GM19035 (cell line): ENCODE data around the gene ADRB2.

Experiments used
- ATAC-seq: cut with Tn5 transposase; IDR thresholded peaks from one replicate; pipeline ENCODE4 v1.9.1; 2021; ENCODE audit not compliant: unreplicated experiment

ADRB2 gene

GRCh38 chr5:148804393-148804792, 22.0 kb upstream of the ADRB2 start:
- no peak for ATAC-seq

- peak; percentile 22 for ATAC-seq
Observed at GRCh38 chr5:148805326-148806290, 20.8 kb upstream of the ADRB2 start.

- ATAC-seq: no peak
Observed at GRCh38 chr5:148806520-148806931, 19.9 kb upstream of the ADRB2 start.

GRCh38 chr5:148807851-148808250, 18.6 kb upstream of the ADRB2 start:
- ATAC-seq: no peak

GRCh38 chr5:148808864-148809642, 17.4 kb upstream of the ADRB2 start:
- ATAC-seq: peak; percentile 70

GRCh38 chr5:148809781-148810524, 16.5 kb upstream of the ADRB2 start:
- no peak for ATAC-seq

GRCh38 chr5:148810823-148811222, 15.6 kb upstream of the ADRB2 start:
- no peak for ATAC-seq

- ATAC-seq: no peak
Observed at GRCh38 chr5:148811756-148812155, 14.7 kb upstream of the ADRB2 start.

GRCh38 chr5:148815086-148815485, 11.3 kb upstream of the ADRB2 start:
- no peak for ATAC-seq

- no peak for ATAC-seq
Observed at GRCh38 chr5:148815578-148815977, 10.8 kb upstream of the ADRB2 start.

- ATAC-seq: no peak
Observed at GRCh38 chr5:148816357-148816756, 10.1 kb upstream of the ADRB2 start.

- no peak for ATAC-seq
Observed at GRCh38 chr5:148816782-148817181, 9.6 kb upstream of the ADRB2 start.

- no peak for ATAC-seq
Observed at GRCh38 chr5:148817606-148818005, 8.8 kb upstream of the ADRB2 start.

GRCh38 chr5:148820461-148821395, 5.7 kb upstream of the ADRB2 start:
- ATAC-seq: no peak

- no peak for ATAC-seq
Observed at GRCh38 chr5:148823871-148824270, 2.5 kb upstream of the ADRB2 start.

GRCh38 chr5:148825716-148826052, 727 bp upstream of the ADRB2 start:
- ATAC-seq: no peak

GRCh38 chr5:148826739-148827070, 294 bp downstream of the ADRB2 start:
- ATAC-seq: peak; percentile 28

- no peak for ATAC-seq
Observed at GRCh38 chr5:148827723-148828122, 1.3 kb downstream of the ADRB2 start.

- ATAC-seq: no peak
Observed at GRCh38 chr5:148828511-148829247, 2.3 kb downstream of the ADRB2 start.

- ATAC-seq: no peak
Observed at GRCh38 chr5:148829248-148829594, 2.8 kb downstream of the ADRB2 start.
